Mesendoderm (in vitro differentiated cells): ENCODE measurements around the gene CNTN4.
A peak's percentile ranks its signal among the peaks of the same experiment; 100 is the strongest.
"Not testable (repeated sequence)": the region's sequence is repeated elsewhere in the genome, so short reads cannot be mapped to it uniquely, and the experiment has no call there.

Source experiments
- DNase-seq: peaks from one replicate; pipeline ENCODE4 v3.0.0; 2013
- H2AK5ac ChIP-seq: 2 replicates; pipeline ENCODE4 v1.6.1; 2013; ENCODE audit warnings: low read length, inconsistent platforms
- H2BK120ac ChIP-seq: 2 replicates; pipeline ENCODE4 v1.6.1; 2013; ENCODE audit warnings: low read depth, mild to moderate bottlenecking, low read length, moderate library complexity, mixed read lengths
- H2BK15ac ChIP-seq: replicated peaks from 2 replicates; pipeline ENCODE4 v1.6.1; 2013; ENCODE audit warnings: low read depth, mild to moderate bottlenecking, moderate library complexity
- H2BK5ac ChIP-seq: 2 replicates; pipeline ENCODE4 v1.6.1; 2013; ENCODE audit warnings: low read length, inconsistent platforms
- H3K18ac ChIP-seq: 2 replicates; pipeline ENCODE4 v1.6.1; 2013; ENCODE audit warnings: mild to moderate bottlenecking, low read length, mixed read lengths
- H3K23ac ChIP-seq: one replicate; pipeline ENCODE4 v1.6.1; 2013; ENCODE audit warnings: low read length
- H3K27ac ChIP-seq: 2 replicates; pipeline ENCODE4 v1.5.1; 2013; ENCODE audit warnings: low read depth, mild to moderate bottlenecking, inconsistent platforms, low read length, moderate library complexity
- H3K27me3 ChIP-seq: 2 replicates; pipeline ENCODE4 v1.6.1; 2013; ENCODE audit warnings: low read length, control low read depth, mild to moderate bottlenecking, inconsistent platforms; ENCODE audit not compliant: insufficient read depth, poor library complexity
- H3K36me3 ChIP-seq: 2 replicates; pipeline ENCODE4 v1.6.1; 2013; ENCODE audit warnings: low read length, inconsistent platforms; ENCODE audit not compliant: control insufficient read depth, insufficient read depth
- H3K4ac ChIP-seq: one replicate; pipeline ENCODE4 v1.6.1; 2013; ENCODE audit warnings: low read depth, mild to moderate bottlenecking, low read length, moderate library complexity
- H3K4me1 ChIP-seq: 2 replicates; pipeline ENCODE4 v1.6.1; 2013; ENCODE audit warnings: low read depth, low read length, inconsistent platforms; ENCODE audit not compliant: control insufficient read depth
- H3K4me2 ChIP-seq: 2 replicates; pipeline ENCODE4 v1.6.1; 2013; ENCODE audit warnings: low read length
- H3K4me3 ChIP-seq: 2 replicates; pipeline ENCODE4 v1.5.1; 2013; ENCODE audit warnings: mild to moderate bottlenecking, low read length
- H3K56ac ChIP-seq: one replicate; pipeline ENCODE4 v1.6.1; 2013; ENCODE audit warnings: low read length
- H3K79me1 ChIP-seq: 2 replicates; pipeline ENCODE4 v1.6.1; 2013; ENCODE audit warnings: low read length, inconsistent platforms
- H3K79me2 ChIP-seq: 2 replicates; pipeline ENCODE4 v1.6.1; 2013; ENCODE audit warnings: mild to moderate bottlenecking, low read length; ENCODE audit not compliant: control insufficient read depth, insufficient read depth
- H3K9ac ChIP-seq: 2 replicates; pipeline ENCODE4 v1.6.1; 2013; ENCODE audit warnings: low read length, inconsistent platforms
- H4K5ac ChIP-seq: one replicate; pipeline ENCODE4 v1.6.1; 2013; ENCODE audit warnings: low read length
- H4K8ac ChIP-seq: one replicate; pipeline ENCODE4 v1.6.1; 2013; ENCODE audit warnings: low read depth, mild to moderate bottlenecking, control low read depth, low read length, moderate library complexity
- WGBS: extraction: QIAGEN DNeasy Blood & Tissue Kit; methylation state at CpG from one replicate; pipeline ENCODE4 v1.1.7; 2013; ENCODE audit warnings: low lambda C conversion rate, missing lambda C conversion rate; ENCODE audit not compliant: insufficient coverage; ENCODE audit errors: extremely low coverage; 5-methylcytosine and 5-hydroxymethylcytosine counted together

The CNTN4 gene

DNA sequence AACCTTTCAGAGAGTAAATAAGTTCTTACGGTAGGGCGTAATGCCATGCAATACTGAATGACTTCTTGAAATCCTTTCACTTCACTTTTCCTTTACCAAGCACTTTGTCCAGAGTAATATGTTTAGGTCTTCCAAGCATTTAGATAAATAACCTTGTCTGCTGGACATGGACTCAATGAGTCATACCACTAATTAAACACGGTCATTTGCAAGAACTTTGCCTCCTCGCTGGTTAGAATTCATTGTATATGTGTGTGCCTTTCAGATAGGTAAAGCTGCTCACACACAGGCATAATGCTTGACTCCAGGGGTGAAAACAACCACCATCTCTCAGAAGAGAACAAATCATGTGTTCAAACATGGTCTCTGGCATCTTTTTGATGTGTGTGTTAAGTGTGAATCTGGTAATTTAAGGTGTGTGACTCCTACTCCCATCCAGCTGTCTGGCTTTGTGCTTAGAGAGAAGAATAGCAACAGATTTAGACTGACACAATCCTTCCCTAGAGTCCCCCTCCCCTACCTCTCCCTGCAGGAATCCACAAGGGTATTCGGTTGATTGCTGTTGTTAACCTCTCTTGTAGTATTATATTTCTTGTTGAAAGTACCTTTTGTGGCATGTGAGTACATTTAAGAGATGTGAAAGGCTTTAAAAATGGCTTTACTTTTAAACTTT lies 419.0 kb downstream of the CNTN4 start:
- H4K8ac ChIP-seq, result no peak overlapping the region
- H3K27me3 ChIP-seq, result no peaks in the 10 kb centered on the region
- no peak overlapping the region for H3K4me3 ChIP-seq
- H3K18ac ChIP-seq, result no peak overlapping the region
- H3K4ac ChIP-seq, result no peak overlapping the region
- no peak overlapping the region for H3K23ac ChIP-seq
- no peaks in the 10 kb centered on the region for H3K36me3 ChIP-seq
- no peak overlapping the region for H2BK5ac ChIP-seq
- WGBS, result no CpG with 5 or more reads among the region's 5 CpGs
- no peak overlapping the region for H2AK5ac ChIP-seq
- no peak overlapping the region for H2BK15ac ChIP-seq
- no peak overlapping the region for H2BK120ac ChIP-seq
- no peak overlapping the region for H3K56ac ChIP-seq
- H3K4me2 ChIP-seq, result no peak overlapping the region
- no peaks in the 10 kb centered on the region for H3K79me2 ChIP-seq
- no peak for DNase-seq
- no peak overlapping the region for H4K5ac ChIP-seq
- H3K27ac ChIP-seq, result no peak overlapping the region
- no peaks in the 10 kb centered on the region for H3K79me1 ChIP-seq
- H3K4me1 ChIP-seq, result no peaks in the 10 kb centered on the region
- no peak overlapping the region for H3K9ac ChIP-seq

DNA sequence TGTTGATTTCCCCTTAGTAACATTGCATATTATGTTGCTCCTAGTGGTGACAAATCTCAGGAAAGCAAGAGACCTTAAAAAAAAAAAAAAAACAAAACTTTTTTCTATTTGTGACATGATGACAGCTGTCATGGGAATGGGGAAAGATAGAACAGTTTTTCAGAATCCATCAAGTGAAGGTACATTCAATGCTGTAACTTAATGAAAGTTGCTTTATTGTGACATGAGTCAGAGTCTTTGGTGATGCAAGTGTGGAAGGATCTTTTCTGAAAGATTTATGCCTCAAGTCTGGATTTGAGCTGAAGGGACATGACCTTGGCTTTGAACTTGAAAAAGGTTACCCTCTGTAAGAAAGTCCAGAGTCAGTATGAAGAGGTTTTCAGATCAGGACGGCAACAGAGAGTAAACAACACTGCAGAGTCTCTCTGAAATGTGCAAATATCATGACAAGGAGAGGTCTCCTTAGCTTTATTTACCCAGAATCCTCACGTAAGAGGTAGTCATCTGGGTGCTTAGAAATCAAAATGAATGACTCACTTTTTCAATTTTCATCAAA lies 424.7 kb downstream of the CNTN4 start:
- H3K23ac ChIP-seq, result no peak overlapping the region
- H2BK15ac ChIP-seq, result no peak overlapping the region
- no CpG with 5 or more reads among the region's 2 CpGs for WGBS
- no peaks in the 10 kb centered on the region for H3K27me3 ChIP-seq
- H3K27ac ChIP-seq, result no peak overlapping the region
- H3K4me1 ChIP-seq, result no peaks in the 10 kb centered on the region
- no peaks in the 10 kb centered on the region for H3K79me1 ChIP-seq
- no peak overlapping the region for H2BK5ac ChIP-seq
- no peak overlapping the region for H2BK120ac ChIP-seq
- no peak overlapping the region for H3K4me2 ChIP-seq
- no peak overlapping the region for H3K9ac ChIP-seq
- no peaks in the 10 kb centered on the region for H3K36me3 ChIP-seq
- DNase-seq, result no peak
- no peak overlapping the region for H3K4ac ChIP-seq
- no peak overlapping the region for H3K56ac ChIP-seq
- H3K18ac ChIP-seq, result no peak overlapping the region
- no peak overlapping the region for H3K4me3 ChIP-seq
- no peak overlapping the region for H4K8ac ChIP-seq
- no peaks in the 10 kb centered on the region for H3K79me2 ChIP-seq
- no peak overlapping the region for H2AK5ac ChIP-seq
- no peak overlapping the region for H4K5ac ChIP-seq

- H3K36me3 ChIP-seq, result no peaks in the 10 kb centered on the region
- H2BK5ac ChIP-seq, result no peak overlapping the region
- H3K79me1 ChIP-seq, result no peaks in the 10 kb centered on the region
- no peak overlapping the region for H3K18ac ChIP-seq
- H3K4me3 ChIP-seq, result no peak overlapping the region
- no peaks in the 10 kb centered on the region for H3K4me1 ChIP-seq
- no peak overlapping the region for H3K23ac ChIP-seq
- H4K5ac ChIP-seq, result no peak overlapping the region
- H3K27ac ChIP-seq, result no peak overlapping the region
- no CpG with 5 or more reads among the region's 2 CpGs for WGBS
- no peaks in the 10 kb centered on the region for H3K79me2 ChIP-seq
- H2BK120ac ChIP-seq, result no peak overlapping the region
- no peak overlapping the region for H3K9ac ChIP-seq
- H3K27me3 ChIP-seq, result no peaks in the 10 kb centered on the region
- H3K4me2 ChIP-seq, result no peak overlapping the region
- no peak overlapping the region for H2AK5ac ChIP-seq
- no peak overlapping the region for H3K56ac ChIP-seq
- no peak overlapping the region for H2BK15ac ChIP-seq
- no peak overlapping the region for H3K4ac ChIP-seq
- H4K8ac ChIP-seq, result no peak overlapping the region
- DNase-seq, result no peak
These were observed 427.3 kb downstream of the CNTN4 start for GRCh38 chr3:2525968-2526367.

DNA sequence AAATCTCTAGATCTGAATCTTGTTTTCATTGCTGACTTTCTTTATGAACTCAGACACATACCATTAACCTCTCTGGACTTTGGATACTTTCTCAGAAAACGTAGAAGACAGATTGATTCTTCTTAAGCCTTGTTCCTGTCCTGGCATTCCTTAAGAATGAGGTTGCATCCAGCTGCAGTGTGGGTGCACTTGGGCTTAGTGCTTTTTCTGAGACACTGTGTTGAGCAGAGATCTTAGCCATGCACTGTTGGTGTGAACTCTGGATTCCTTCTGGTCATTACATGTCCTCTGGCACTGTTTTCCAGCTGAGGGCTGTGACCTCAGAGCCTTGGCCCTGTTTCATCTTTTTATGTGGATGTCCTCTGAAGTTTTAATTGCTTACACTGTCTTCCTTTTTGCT lies 428.3 kb downstream of the CNTN4 start:
- Histone ChIP-seq H3K79me1 (no peaks in the 10 kb centered on the region), H3K79me2 (no peaks in the 10 kb centered on the region), H3K4ac (no peak overlapping the region), H3K27me3 (no peaks in the 10 kb centered on the region), H2BK5ac (no peak overlapping the region), H3K4me3 (no peak overlapping the region), H3K4me2 (no peak overlapping the region), H4K5ac (no peak overlapping the region), H3K4me1 (no peaks in the 10 kb centered on the region), H2AK5ac (no peak overlapping the region), H3K27ac (no peak overlapping the region), H3K18ac (no peak overlapping the region), H3K36me3 (no peaks in the 10 kb centered on the region), H2BK15ac (no peak overlapping the region), H3K9ac (no peak overlapping the region), H4K8ac (no peak overlapping the region), H3K23ac (no peak overlapping the region), H2BK120ac (no peak overlapping the region), H3K56ac (no peak overlapping the region)
- DNase-seq, result peak; percentile 16
- no CpG with 5 or more reads among the region's 1 CpG for WGBS

GRCh38 chr3:2527328-2527727 lies 428.7 kb downstream of the CNTN4 start:
- H3K4me3 ChIP-seq, H4K8ac ChIP-seq, DNase-seq, H3K9ac ChIP-seq, H3K4ac ChIP-seq, H3K27me3 ChIP-seq, H2BK120ac ChIP-seq, H2BK5ac ChIP-seq, H2AK5ac ChIP-seq, H3K4me2 ChIP-seq, H3K18ac ChIP-seq, H3K23ac ChIP-seq, H3K27ac ChIP-seq, H3K56ac ChIP-seq, H3K79me2 ChIP-seq, H3K36me3 ChIP-seq, H2BK15ac ChIP-seq, H3K4me1 ChIP-seq, H3K79me1 ChIP-seq, H4K5ac ChIP-seq: not testable (repeated sequence)
- no CpG with 5 or more reads among the region's 8 CpGs for WGBS

DNA sequence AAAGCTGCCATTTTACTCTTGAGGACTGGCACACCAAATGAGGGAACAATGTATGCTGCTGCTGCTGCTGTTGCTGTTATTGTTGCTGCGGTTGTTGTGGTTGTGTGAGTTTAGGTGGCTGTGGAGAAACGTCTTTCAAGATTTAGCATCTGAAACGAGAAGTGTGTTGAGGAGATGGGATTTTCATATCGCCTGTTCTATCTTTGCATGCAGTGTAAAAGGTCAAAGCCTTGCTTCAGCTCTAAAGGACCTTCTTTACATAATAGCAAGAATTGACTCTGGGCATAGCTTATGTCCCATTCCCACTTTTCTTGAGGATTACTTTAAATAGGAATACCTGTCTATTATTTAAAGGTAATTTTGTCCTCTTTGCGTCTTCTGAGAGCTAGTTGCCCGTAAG lies 436.1 kb downstream of the CNTN4 start:
- H3K27ac ChIP-seq, H2BK5ac ChIP-seq, H3K79me2 ChIP-seq, H3K4ac ChIP-seq, H3K4me1 ChIP-seq, H4K8ac ChIP-seq, H3K79me1 ChIP-seq, H3K36me3 ChIP-seq, H3K27me3 ChIP-seq, H2BK120ac ChIP-seq, H3K23ac ChIP-seq, H3K9ac ChIP-seq, H3K18ac ChIP-seq, H3K4me3 ChIP-seq, H2BK15ac ChIP-seq, DNase-seq, H2AK5ac ChIP-seq, H4K5ac ChIP-seq, H3K4me2 ChIP-seq, H3K56ac ChIP-seq: not testable (repeated sequence)
- no CpG with 5 or more reads among the region's 6 CpGs for whole genome bisulfite sequencing
